CD8-positive, alpha-beta memory T cell (primary cell): ENCODE results near the gene SCYGR7. TPM values are rescaled to one million over a fixed set of nuclear protein-coding genes. Genes with fewer than 3 reads are reported as not detected.

Source experiments
- polyA plus RNA-seq: library from polyadenylated mRNA; unstranded; fragments of 300-500 nt; fragmentation: Illumina TruSeq; gene quantifications from one replicate; pipeline ENCODE4 v1.2.3, GENCODE V29; 2021
- total RNA-seq, 2 experiments: library from RNA; stranded (reverse); gene quantifications; one replicate each; pipeline ENCODE4 v1.2.3, GENCODE V29; 2021

Gene SCYGR7
- total and polyA plus RNA-seq, 3 experiments from 2014 or later: not detected

Other genes starting within 250 kb of the SCYGR7 start
- gene SCYGR2, start 129.4 kb upstream of the SCYGR7 start, total RNA-seq: not detected
- not detected for gene SCYGR2, start 129.4 kb upstream of the SCYGR7 start, polyA plus RNA-seq
- gene SCYGR3, start 113.5 kb upstream of the SCYGR7 start, total RNA-seq: not detected
- not detected for gene SCYGR3, start 113.5 kb upstream of the SCYGR7 start, polyA plus RNA-seq
- gene SCYGR4, start 110.8 kb upstream of the SCYGR7 start, total RNA-seq: not detected
- not detected for gene SCYGR4, start 110.8 kb upstream of the SCYGR7 start, polyA plus RNA-seq
- gene SCYGR5, start 61.5 kb upstream of the SCYGR7 start, total RNA-seq: not detected
- gene SCYGR5, start 61.5 kb upstream of the SCYGR7 start, polyA plus RNA-seq: not detected
- gene SLC19A3, start 10.3 kb upstream of the SCYGR7 start, total RNA-seq: not detected
- gene SLC19A3, start 10.3 kb upstream of the SCYGR7 start, polyA plus RNA-seq: not detected
- gene SCYGR6, start 3.6 kb upstream of the SCYGR7 start, total RNA-seq: not detected
- not detected for gene SCYGR6, start 3.6 kb upstream of the SCYGR7 start, polyA plus RNA-seq
- gene SCYGR8, start 17.6 kb downstream of the SCYGR7 start, total RNA-seq: not detected
- gene SCYGR8, start 17.6 kb downstream of the SCYGR7 start, polyA plus RNA-seq: not detected
- gene CCL20, start 85.5 kb downstream of the SCYGR7 start, total RNA-seq: 1 to 10 TPM; 3.5 to 5.0 TPM
- 0.63 TPM for gene CCL20, start 85.5 kb downstream of the SCYGR7 start, polyA plus RNA-seq
- gene DAW1, start 143.3 kb downstream of the SCYGR7 start, total RNA-seq: not detected
- gene DAW1, start 143.3 kb downstream of the SCYGR7 start, polyA plus RNA-seq: not detected